LHCN-M2 (cell line): Measurements from ENCODE around the gene POLN. TPM values are rescaled to one million over a fixed set of nuclear protein-coding genes. Genes with fewer than 3 reads are reported as not detected.
"Not testable (repeated sequence)": the region's sequence is repeated elsewhere in the genome, so short reads cannot be mapped to it uniquely, and the experiment has no call there.

ENCODE experiments used
- DNase-seq: peaks from one replicate; pipeline ENCODE4 v3.0.0-alpha.2; 2012; ENCODE audit warnings: low read depth
- total RNA-seq: library from RNA; depleted of rRNA; stranded (reverse); fragments of >200 nt; gene quantifications from 2 replicates; pipeline ENCODE4 v1.2.3, GENCODE V29; 2014

Gene POLN
- total RNA-seq, 1 experiment from 2014 or later = 2.1 TPM

- no peak for DNase-seq
Measured at GRCh38 chr4:2166253-2166652, 75.7 kb downstream of the POLN start.

GRCh38 chr4:2165391-2165790 is 76.5 kb downstream of the POLN start:
- no peak for DNase-seq

DNA sequence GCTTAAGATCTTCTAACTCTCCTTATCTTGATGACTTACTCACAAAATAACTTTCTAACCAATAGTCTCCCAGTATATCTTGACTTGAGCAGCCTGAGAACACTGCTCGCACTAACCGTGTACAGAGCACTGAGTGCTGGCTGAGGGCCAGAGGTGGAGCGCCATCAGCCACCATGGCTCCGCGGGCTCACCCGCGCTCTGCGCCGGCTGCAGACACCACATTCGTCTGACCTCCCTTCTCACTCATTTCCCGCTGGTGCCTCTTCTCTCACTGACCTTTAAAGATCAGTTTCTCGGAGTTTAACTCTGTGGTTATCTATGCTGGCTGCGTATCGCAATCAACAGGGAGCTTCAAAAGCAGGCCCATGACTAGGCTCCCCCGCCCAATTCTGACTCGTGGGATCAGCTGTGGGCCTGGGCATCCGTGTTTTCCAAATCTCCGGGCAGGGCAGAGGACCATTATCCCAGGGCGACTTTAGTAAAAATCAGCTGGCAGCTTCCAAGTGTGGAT is 78.6 kb downstream of the POLN start:
- DNase-seq = no peak

GRCh38 chr4:2161092-2161703 is 80.7 kb downstream of the POLN start:
- DNase-seq = not testable (repeated sequence)

DNA sequence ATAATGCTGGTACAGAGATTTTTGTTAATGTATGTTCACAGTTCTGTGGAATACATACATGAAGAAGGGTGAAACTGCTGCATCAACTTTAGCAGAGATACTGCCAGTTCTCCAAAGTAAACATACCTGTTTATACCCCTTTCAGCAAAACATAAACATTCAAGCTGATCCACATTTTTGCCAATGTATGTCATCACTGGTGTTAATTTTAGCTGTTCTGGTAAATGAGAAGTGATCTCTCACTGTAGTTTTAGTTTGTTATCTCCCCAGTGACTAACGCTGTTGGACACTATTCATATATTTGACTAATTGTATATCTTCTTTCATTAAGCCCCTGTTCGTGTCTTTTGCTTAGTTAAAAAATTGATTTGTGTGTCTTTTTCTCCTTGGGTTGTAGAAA is 82.0 kb downstream of the POLN start:
- DNase-seq = no peak

DNA sequence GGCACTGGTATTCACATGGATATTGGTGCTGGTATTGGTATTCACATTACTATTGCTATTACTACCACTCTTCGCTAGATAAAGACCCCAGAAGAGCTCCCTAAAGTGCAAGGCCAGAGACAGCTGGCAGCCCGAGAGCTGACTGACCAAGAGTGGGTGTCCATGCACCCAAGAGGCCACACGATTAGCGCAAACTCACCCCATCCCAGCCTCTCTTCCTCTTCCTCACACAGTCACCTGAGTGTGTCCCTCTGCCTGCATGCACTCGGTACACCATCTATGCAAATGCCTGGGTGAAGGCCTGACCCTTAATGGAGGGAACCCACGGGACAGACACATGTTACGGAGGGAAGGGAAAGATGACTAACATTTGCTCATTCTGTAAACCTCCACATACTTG is 86.7 kb downstream of the POLN start:
- DNase-seq = no peak

- no peak for DNase-seq
Measured at GRCh38 chr4:2154215-2154740, 87.6 kb downstream of the POLN start.

DNA sequence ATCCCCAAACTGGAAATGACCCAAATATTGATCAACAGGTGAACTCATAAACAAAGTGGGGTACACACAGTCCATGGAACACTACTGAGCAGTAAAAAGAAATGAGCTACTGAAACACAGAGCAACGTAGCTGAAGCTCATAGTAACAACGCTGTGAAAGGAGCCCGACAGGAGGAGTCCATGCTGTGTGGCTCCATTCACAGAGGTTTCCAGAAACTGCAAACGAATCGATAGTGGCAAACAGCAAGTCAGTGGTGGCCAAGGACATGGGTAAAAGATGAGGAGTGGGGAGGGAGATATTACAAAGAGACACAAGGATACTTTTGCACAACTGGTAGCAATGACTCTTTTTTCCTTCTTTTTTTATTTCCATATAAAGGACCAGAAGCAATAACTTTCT is 90.4 kb downstream of the POLN start:
- DNase-seq = no peak

GRCh38 chr4:2150076-2150475 is 91.8 kb downstream of the POLN start:
- no peak for DNase-seq

DNA sequence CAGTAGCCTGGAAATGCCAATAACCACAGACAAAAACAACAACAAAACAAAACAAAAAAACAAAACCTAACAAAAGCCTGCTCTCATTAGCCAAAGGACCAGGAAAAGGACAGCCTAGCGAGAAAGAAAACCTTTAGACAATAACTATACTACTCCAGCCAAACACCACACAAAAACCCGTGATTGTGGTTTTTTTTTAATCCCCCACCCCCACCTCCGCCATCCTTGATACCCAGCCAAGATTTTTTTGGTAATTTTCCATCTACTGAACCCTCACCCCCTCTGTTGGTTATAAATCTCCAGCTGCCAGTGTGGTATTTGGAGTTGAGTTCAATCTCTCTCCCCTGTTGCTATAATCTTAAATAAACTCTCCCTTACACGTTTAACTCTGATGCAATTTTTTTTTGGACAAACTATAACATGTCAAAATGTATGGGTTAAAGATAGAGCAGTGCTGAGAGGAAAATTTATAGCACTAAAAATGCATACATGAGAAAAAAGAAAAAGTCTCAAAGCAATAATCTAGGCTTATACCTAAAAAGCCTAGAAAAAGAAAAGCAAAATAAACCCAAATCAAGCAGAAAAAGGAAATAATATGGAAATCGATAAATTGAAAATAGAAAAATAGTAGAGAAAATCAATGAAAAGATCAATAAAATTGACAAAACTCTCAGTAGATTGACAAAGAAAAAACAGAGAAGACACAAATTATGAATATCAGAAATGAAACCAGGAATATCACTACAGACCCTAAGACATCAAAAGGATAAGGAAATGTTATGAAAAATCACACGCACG is 99.1 kb downstream of the POLN start:
- peak; percentile 48 for DNase-seq

DNA sequence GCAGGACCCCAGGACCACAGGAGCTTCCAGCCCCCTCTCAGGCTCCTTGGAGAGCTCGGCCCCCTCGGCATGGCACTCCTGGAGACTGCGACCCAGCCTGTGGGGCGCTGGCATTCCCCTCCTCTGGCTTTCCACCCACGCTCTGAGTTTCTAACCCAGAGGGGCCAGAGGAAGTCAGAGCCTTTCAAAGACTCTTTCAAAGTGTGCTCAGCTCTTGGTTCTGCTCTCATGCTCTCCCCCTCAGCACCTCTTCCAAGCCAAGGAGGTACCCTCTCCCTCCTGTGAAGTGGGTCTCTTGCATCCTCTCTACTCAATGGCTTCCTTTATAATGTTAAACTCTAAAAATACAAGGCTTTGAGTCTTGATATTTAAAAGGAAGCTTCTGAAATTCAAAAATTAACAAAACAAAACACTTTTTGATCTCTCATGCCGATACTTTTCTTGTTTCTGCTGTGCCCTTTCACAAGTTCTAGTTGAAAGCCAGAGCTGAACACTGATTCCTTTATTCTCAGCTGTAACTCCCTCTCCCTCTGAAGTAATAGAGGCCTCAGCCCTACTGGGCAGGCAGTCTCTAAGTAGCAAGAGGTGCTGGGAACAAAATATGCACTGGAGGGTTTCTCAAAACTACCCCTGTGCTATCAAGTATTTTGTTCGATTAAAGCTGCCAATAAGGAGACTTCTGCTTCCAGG is 100.0 kb downstream of the POLN start:
- DNase-seq = no peak

- DNase-seq = peak; percentile 42
Measured at GRCh38 chr4:2141022-2141761, 100.7 kb downstream of the POLN start.

GRCh38 chr4:2138846-2139500 is 102.9 kb downstream of the POLN start:
- peak; percentile 16 for DNase-seq

DNA sequence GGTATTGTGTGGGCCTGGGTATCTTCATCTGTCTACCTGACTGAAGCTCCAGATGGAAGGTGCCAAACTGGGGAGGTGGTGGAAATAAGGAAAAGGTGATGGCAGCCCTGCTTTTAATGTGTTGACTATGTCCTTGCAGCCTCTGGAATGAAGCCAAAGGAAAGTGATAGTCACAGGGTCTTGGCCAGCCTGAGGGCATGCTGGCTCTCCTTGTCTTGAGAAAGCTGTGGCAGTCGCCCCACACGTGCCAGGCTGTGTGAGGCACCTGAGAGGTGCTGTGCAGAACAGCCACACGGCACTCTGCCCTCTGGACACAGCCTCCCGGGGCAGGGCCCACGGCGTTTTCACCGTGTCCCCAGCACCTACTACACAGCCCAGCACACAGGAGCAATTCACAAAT is 105.2 kb downstream of the POLN start:
- no peak for DNase-seq

DNA sequence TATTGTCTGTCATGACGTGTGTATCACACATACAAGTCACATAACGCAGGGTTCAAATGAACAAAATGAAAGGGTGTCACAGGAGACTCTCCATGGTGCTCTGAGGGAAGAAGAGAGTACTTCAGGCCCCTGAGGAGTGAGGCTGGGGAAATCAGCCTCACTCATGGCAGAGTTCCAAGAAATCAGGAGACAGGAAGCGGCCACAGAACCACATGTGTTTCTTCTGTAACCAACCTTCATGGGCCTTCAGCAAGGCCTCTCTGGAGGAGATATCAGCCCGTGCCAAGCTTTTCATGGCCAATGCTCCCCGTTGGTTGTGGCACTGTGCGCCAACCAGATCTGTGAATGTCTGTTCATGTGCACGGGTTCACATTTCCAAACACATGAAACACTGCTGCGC is 106.8 kb downstream of the POLN start:
- peak; percentile 20 for DNase-seq

- no peak for DNase-seq
Measured at GRCh38 chr4:2132438-2132837, 109.5 kb downstream of the POLN start.

DNA sequence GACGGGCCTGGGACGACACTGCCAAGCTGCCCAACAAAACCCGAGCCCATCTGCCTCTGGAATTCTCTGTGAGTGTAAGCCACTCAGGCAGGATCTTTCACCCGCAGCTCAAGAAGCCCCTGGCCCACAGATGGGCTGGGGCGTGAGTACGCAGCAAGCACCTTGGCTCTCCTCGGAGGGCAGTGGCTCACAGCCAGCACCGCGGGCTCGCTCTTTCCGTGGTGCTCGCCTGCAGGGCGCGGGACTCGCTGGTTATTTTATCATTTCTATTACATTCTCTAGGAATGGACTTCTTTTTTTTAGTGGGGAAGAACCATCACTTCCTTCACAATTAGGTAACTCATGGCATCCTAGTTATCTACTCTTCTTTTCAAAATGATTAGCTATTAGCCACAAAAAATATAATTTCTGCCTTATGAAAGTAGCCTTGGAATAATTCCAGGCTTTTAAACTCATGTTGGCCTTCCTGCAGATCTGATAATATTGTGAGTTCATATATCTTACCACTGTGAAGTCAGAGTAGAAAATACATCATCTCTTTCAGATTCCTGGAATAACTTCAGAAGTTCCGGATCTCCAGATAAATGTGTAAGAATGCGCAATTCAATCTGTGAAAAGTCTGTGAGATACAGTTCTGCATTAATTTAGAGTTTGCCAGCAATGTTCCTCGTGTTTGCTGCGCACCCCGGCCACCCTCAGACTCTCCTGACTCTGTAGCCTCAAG is 114.2 kb downstream of the POLN start:
- no peak for DNase-seq

GRCh38 chr4:2126309-2127043 is 115.4 kb downstream of the POLN start:
- no peak for DNase-seq

DNA sequence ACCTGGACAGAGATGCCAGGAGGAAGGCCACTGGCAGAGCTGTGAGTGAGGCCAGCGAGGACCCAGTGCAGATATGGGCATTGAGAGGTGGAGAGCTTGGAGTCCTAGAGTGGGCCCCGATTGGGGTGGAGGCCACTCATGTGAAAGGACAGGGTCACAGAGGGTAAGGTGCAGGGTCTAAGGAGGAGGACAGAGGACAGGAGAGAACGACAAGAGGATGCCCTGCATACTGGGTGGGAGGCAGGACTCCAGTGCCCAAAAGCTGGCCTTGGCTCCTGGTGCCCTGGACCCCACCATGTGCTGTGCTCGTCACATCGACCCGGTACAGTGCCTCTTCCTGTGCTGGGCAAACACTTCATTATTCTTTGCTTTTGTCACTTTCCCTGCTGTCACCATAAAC is 116.1 kb downstream of the POLN start:
- DNase-seq = no peak

GRCh38 chr4:2125023-2125422 is 116.9 kb downstream of the POLN start:
- no peak for DNase-seq
